Measurements from ENCODE around the gene UBTF.

GRCh38 chr17:44253006-44253405 is 33.5 kb upstream of the UBTF start:
- TF ChIP-seq CTCF (IDR thresholded peaks at IDR 0.05; ENCODE audit: low read depth, low read length), result no peak
- TF ChIP-seq POLR2A (IDR thresholded peaks at IDR 0.05; ENCODE audit: extremely low read depth, insufficient read length), result no peak
- no peak for TF ChIP-seq MYC (IDR thresholded peaks at IDR 0.05; ENCODE audit: low read depth, low read length)
- no peak for TF ChIP-seq MAX (IDR thresholded peaks at IDR 0.05; ENCODE audit: low read depth, low read length)

All from NB4 (cell line).